Fibroblast of skin of left biceps (primary cell): ENCODE measurements around the gene PROSER1.
"Not testable (repeated sequence)": the region's sequence is repeated elsewhere in the genome, so short reads cannot be mapped to it uniquely, and the experiment has no call there.

Source experiments
- DNase-seq, 2 experiments: peaks; one replicate each; pipeline ENCODE4 v3.0.0-alpha.2; 2013; ENCODE audit warnings: low read depth in 2 of 2

The PROSER1 gene

DNA sequence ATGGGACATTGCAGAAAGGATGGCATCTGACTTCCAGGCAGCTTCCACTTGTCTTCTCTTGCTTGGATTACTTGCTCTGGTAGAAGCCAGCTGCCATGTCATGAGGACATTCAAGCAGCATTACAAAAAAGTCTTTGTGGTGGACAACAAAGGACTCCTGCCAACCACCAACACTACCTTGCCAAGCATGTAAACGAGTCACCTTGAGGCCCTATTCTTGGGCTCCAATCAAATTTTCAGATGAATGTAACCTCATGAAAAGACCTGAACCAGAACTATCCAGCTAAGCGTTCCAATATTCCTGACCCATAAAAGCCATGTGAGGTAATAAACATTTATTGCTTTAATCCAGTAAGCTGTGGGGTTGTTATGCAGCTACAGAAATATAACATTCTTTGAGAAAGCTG lies 12.5 kb downstream of the PROSER1 start:
- DNase-seq, result no peak

DNA sequence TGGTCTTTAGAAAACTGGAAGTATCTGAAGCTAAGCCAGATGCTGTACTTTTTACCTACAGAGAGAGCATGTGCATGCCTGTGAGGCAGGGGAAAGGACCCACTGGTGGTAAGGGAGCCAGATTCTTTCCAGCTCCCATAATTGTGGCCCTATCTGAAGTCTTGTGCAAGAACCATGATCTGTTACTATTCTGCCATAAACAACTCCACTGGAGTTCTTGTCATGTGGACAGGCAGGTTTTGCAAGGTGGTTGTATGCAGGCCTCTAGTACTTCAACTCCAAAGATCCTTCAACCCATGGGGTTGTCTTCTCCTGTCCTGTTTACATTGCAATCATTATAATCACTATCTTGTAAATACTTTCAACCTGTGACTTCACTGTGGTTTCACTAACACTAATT lies 14.1 kb downstream of the PROSER1 start:
- DNase-seq, result no peak

DNA sequence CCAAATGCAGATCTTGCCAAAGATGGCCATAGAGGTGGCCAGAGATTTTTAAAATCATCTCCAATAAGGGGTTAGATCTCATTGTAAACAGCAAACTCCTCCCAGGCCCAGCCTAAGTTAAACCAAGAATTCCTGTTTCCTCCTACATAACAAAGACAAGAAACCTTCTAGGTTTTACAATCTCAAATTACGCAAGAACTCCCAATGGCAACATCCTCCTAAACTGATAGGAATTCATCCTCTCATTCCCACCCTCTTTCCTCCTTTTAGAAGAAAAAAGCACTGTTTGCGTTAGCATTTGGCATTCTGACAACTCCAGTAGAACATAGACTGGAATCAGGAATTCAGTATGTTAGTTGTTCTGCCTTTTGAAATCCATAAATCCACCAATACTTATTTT lies 14.6 kb downstream of the PROSER1 start:
- peak in 1 of 2 experiments; percentile 13 for DNase-seq

DNA sequence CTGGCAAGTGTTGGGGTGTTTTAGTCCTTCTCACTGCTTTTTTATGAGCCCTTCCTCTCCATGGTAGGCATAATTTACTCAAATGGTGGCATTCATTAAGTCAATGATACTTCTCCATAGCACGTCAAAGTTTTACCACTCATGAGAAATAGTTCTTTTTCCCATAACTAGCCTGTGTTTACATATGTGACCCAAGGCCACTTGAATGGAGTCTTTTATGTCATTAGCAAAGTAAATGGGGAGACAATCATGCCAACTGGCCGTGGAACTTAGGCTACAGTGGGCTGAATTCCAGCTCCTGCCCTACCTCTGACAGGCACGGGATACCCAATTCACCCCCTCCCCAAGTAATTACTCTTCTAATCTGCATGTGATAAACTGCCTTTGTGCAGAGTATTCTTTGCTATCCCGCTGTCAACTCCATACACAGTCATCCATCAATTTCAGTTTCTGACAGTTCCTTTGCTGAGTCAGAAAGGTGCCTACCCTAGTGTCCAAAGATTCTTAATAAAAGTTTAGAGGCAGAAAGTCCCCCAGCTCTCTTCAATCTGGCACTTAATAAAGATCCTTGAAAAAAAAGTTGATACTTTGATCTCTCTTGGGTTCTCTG lies 16.9 kb downstream of the PROSER1 start:
- no peak for DNase-seq

DNA sequence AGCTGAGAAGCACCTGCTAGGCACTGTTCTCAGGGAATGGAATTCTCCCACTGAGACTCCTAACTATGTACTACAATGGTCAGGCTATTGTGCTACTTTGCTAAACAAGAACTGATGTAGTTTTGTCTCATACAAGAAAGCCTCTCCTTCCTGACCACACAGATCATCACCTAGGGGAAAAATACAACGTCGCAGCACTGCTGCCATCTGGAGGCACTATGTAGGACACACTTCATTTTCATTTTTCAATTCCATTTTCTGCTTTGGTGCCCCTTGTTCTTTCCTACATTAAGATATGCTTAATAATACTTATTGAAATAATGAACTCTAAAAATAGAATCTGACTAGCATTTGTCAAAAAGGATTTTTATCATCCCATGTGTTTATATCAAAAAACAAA lies 21.1 kb downstream of the PROSER1 start:
- DNase-seq, result no peak

DNA sequence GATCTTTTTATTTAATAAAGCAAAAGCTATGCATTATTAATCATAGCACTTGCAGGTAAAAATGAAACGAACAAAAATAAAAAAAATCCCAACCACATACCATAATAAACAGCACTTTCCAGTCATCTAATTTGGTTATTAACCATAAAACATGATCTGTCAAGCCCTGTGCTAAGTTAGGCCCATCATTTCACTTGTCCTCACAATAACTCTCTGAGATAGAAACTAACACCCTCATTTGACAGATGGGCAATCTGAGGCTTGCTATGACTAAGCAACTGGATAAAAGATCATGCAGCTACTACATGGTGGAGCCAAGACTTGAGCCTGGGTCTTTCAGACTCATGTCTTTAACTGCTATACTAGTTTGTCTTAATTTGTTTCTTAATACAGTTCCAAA lies 21.8 kb downstream of the PROSER1 start:
- no peak for DNase-seq

DNA sequence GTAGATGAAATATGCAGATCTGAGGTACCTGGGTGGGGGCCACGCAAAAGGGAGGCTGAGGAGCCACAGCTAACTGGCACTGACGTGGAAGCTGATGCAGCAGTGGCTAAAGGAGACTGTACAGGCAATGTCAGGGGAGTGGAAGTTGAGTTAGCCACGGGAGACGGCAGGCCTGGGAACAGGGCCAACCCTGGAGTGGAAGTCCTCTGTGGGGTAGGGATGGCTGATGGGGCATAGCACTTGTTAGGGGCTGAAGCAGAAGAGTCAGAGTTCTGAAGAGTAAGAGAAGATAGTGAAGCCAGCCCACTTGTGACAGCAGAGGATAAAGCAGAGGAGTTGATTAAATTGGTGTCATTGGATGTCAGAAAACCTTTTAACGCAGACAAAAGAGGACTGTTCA lies 24.4 kb downstream of the PROSER1 start:
- DNase-seq, result no peak

DNA sequence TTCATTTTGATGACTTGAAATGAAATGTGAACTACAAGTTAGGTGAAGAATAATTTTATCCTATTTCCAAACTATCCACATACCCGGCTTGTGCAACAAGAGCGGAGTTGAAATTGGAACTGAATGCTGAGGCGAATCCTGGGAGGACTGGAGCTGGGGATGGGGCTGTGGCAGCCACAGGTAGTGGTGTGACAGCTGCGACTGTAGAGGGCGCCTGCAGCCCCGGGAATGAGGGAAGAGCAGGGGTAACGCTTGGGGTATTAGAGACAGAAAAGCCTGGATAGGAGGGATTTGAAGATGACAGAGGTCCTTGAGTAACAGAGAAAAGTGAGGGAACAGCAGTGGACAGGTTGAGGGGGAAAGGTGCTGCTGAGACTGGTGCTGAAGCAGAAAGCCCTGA lies 25.3 kb downstream of the PROSER1 start:
- no peak for DNase-seq

DNA sequence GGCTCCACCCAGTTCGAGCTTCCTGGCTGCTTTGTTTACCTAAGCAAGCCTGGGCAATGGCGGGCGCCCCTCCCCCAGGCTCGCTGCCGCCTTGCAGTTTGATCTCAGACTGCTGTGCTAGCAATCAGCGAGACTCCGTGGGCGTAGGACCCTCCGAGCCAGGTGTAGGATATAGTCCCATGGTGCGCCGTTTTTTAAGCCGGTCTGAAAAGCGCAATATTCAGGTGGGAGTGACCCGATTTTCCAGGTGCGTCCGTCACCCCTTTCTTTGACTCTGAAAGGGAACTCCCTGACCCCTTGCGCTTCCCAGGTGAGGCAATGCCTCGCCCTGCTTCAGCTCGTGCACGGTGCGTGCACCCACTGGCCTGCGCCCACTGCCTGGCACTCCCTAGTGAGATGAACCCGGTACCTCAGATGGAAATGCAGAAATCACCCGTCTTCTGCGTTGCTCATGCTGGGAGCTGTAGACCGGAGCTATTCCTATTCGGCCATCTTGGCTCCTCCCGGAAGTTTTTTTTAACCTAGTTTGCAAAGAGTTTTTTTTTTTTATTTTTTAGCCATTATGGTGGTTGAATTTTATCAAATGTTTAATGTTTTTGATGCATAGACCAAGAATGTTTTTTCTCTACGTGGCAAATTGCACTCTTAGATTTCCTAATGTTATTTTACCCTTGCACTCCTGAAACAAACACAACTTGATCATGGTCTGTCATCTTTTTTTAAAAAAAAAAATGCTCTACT lies 31.3 kb downstream of the PROSER1 start:
- DNase-seq, result not testable (repeated sequence)

DNA sequence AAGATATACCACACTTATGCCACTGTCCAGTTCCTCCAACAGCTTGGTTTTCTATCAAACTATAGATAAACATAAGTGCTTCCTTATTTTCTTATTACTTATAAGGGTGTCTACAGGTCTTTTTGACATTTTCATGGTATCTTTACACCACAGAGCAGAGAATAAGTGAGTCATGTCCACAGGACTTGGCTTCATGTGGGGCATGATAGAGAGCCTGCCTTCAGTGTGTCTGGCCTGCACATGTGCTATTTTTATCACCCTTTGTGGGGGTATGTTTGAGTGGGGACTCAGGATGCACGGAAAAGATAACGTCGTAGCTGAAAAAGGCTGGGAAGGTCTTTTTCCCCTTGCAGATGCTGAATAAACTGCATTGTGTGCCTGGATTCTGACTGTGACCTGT lies 39.1 kb downstream of the PROSER1 start:
- DNase-seq, result no peak

DNA sequence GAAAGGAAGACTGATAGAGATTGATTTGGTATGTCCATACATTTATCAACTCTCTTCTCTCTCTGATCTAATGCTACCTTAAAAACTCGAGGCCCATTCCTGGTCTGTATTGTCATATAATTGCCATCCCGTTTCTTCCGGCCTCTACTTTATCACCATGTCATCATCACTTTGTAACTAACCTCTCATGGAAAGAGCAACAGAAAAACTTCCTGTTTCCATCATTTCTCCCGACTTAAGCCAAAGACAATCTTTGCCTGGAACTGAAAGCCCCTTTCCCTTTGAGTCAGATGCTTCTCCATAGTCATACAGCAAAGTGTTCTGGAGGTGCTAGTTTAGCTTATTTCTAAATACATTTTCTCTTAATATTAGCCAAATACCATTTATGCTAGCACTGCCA lies 44.5 kb downstream of the PROSER1 start:
- no peak for DNase-seq

DNA sequence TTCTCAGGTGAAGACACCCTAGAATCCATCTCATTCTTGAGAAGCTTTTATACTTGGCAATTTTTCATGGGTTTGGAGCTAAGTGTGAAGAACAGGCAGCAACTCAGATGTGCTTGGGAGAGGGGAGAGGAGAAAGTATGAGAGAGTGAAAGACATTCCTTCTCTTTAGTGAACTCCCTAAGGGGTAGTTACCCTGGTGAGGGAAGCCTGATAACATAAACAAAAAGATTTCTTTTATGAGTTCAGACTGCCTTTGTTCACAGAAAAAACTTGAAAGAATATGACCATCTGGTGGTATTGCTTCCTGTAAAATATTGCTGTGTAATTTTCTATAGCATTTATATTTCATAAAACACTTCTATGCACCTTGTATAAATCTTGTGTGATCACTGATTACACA lies 47.2 kb downstream of the PROSER1 start, which contains the start of gene STOML3:
Gene STOML3, minus strand, starts transcription at position 139 of the 400 bp plus-strand sequence. Its CDS starts 110 bp downstream, at position 29.
- no peak for DNase-seq

DNA sequence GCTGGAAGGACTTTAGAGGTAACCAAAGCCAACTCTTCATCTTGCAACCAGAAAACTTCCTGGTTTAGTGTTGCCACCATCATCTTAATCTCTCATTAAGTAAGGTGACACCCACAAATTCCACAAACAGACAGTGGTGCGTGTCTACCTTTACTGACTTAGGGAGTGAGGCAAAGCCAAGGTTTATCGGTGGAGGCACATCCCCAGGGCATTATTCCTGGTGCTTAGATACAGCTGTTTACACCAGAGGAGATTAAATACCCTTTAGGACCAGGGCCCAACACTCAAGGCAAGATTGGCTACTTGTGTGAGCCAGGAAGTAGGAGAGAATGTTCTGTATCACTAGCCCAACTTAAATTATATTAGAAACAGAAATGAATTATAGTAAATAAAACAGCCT lies 56.8 kb downstream of the PROSER1 start:
- no peak for DNase-seq

DNA sequence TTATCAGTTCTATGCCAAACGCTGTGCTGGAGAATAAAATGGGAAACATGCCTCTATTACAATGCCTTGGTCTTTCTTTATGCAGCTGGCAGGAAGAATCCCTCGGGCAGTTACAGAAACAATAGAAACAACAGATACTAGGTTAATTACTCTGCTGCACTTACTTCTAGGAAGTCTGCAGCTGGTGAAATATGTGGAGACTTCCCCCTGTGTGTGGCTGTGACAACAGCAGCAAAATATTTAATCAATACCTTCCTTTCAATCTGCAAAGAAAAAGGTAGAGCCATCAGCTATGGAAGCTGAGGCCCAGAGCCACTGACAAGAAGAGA lies 57.2 kb downstream of the PROSER1 start:
- DNase-seq, result no peak

DNA sequence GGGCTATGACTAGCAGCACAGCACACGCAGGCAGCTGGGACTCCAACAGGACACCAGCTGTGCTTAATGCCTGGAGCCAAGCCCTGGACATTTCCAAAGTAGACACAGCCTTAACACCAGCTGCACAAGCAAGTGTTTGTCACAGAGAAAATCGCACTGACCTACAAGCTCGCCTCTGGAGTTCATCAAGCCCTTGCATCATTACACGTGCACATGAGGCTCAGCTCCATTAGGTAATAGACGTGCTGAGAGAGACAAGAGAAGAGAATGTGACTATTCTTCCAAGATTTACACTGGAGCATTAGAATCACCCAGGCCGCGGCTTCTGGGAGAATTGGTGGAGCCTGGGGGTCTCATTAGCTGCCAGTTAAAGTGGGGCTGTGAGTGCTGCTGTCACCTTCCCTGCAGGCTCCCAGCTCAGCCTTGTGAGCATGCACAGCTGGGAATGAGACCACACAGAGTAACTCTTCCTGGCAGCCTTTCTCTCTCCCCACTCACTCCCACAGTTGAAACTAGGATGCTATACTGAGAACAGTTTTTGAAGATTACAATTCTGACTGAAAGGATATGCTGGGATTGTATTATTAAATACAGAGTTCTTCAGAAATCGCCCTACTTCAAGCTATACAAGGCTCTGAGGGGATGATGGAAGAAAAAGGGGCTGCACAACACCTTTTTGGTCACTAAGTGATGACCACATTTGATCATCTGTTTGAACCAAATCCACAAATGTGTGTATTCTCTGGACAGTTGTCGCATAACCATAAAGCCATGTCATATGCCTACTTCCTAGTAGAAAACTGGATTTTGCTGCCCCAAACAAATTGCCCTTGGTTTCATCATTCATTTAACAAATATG lies 57.8 kb downstream of the PROSER1 start:
- no peak for DNase-seq

DNA sequence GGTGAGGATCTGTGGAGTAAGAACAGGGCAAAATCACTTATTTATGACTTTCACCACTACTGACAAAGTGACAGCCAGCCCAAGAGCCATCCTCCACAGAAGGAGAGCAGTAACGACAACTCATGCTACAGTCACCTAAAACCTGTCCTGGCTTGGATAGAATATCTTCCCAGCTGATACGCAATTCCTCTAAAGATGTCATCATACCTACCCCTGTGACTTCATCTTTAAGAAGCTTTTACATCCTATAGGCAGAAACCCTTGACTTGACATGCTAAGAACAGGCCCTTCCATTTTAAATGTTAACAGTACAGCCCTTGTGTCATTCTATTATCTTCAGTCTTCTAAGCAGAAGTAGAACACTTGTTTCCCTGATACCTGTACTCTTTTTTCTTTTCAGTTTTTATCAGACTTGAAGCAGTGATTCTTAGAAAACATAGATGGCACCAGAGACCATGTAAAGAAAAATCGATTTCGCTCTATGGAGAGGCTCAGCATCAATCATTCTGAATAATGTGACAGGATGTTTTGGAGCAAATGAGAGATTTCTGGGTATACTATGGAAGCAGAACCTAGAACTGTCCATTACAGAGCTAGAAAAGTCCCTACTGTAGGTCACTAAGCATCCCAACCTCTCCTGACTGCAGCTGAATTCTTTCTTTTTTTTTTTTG lies 67.4 kb downstream of the PROSER1 start:
- DNase-seq, result no peak

DNA sequence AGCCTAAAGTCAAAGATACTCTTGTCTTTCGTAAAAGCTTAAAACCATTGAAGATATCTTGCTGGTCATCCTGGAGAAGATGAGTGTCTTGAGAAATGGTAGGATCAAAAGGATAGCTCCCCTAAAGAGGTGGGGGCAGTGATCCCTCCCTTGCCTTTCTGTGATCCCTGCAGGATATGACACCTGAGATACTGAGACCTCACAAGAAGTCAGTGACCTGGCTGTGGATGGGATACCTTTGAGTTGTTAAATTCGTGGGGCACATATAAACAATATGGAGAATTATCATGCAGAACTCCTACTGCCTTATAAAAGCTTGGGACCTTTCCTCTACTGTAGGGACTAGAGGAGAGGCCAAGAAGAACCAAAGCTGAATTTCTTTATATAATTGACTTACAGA lies 68.7 kb downstream of the PROSER1 start:
- no peak for DNase-seq

DNA sequence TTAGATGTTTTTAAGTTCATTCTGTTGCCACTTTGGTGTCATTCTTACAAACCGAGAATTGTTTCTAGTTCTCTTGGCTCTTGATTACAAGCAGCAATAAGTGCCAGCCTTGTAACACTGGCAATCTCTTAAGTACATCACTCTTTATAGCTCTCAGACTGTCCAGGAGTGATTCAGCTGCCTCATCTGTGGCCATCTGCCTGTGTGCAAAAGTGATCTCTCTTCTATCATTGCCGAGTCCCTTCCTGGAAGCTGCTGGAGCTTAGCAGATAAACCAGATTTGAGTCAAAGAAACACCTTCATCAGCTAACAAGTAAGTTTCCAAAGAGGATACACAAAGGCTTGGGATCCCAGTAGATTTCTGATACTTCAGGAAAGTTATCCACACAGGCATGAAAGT lies 70.4 kb downstream of the PROSER1 start:
- no peak for DNase-seq

DNA sequence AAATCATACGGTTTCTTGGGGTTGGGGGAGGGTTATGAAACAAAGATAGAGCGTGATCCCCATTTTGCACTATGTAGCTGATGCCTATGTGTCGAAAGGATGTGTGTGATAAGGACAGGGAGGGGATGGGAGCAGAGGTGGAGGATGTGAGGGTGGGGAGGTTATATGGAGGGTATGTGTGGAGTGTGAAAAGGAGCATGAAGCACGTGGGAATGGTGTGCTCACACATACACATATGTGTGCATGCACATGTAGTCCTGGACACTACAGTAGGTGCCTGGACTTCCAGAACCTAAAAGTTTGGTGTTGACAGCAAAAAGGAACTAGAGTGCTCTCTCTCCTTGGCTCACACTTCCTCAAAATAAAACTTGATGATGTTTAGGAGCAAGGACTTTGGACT lies 72.6 kb downstream of the PROSER1 start:
- DNase-seq, result no peak

DNA sequence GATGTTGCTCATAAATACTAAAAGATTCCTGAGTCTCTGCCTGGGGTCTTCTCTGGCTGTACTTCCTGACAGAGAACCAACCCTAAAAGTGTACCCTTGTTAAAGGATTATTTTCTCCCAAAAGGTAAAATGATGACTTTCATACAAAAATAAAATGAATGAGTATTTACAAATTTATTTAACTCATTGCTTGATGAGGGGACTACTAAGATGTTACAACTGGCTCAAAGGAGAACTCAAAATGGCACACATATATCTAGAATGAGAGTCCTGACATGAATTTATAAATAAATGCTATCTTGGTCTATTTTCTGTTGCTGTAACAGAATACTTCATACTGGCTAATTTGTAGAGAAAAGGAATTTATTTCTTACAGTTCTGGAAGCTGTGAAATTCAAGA lies 77.7 kb downstream of the PROSER1 start:
- no peak for DNase-seq
